Forelimb muscle (tissue), 1 donor: ENCODE data around the gene RAB11A. TPM values are rescaled to one million over a fixed set of nuclear protein-coding genes. Genes with fewer than 3 reads are reported as not detected.

Experiments used
- DNase-seq: peaks from one replicate; pipeline ENCODE4 v3.0.0-alpha.2; 2013; ENCODE audit warnings: low read depth
- polyA plus RNA-seq: library from polyadenylated mRNA; unstranded; fragments of 120-200 nt; gene quantifications from one replicate; pipeline ENCODE4 v1.2.1, GENCODE V29; 2013; ENCODE audit not compliant: insufficient read length

The RAB11A gene
- polyA plus RNA-seq, 1 donor, result 149 TPM

DNA sequence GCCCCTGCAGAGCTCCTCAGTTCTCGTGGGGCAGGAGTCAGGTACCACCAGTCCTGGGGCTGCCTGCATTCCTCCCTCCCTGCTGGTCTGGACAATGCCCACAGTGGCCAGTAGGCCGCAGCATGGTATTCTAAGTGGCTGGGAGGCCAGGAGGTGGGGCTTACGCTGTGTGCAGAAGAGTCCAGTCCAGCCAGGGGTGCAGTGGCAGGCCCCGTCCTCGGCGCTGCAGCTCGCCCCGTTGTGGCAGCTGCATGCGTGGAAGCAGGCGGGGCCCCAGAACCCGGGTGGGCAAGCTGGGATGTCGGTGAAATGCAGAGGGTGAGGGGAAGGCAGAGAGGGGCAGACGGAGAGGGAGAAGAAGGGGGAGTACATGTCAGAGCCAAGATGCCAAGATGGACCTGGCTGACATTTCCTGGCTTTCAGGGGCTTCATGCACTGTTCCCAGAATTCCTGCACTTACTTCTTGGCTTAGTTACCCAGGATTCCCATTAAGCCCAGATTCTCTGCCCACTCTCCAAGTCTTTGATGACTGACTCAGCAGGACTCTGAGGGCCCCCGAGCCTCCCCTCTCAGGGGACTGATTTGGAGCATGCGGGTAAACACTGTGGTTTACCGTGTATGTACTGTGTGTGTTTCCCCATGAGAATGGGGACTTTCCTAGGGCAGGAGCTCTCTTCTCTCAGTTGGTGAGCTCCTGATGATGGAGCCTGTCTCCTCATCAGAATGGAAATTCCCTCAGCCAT lies 47.5 kb downstream of the RAB11A start:
- DNase-seq, result no peak

DNA sequence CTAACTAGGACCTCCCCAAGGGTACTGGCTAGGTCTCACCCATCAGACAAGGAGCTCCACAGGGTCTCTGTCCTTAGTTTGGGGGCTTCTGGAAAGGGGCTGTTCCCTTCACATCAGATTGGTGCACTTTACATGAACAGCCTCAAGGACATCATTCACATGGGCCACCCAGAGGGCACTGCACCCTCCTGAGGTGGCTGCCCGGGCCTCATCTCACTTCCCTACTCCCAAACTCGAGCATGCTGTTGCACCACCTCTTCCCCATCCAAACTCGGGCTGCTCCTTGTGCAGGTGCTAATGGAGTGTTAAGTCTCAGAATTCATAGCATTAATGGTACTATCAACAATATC lies 48.1 kb downstream of the RAB11A start:
- DNase-seq, result no peak

DNA sequence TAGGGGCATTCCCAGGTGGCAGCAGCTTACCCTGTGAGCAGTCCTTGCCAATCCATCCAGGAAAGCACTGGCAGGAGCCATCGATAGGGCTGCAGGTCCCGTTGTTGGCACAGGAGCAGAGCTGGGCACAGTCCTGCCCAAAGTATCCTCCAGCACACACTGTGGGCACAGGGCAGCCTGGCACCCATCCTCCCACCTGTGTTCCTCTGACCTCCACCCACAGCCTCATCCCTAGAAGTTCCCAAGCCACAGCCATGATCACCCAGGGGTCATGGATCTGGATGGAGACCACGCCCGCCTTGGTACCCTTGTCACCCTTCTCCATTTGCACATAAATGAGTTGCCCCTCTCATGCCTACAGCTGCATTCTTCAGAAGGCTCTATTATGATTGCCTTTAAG lies 48.6 kb downstream of the RAB11A start:
- DNase-seq, result no peak

DNA sequence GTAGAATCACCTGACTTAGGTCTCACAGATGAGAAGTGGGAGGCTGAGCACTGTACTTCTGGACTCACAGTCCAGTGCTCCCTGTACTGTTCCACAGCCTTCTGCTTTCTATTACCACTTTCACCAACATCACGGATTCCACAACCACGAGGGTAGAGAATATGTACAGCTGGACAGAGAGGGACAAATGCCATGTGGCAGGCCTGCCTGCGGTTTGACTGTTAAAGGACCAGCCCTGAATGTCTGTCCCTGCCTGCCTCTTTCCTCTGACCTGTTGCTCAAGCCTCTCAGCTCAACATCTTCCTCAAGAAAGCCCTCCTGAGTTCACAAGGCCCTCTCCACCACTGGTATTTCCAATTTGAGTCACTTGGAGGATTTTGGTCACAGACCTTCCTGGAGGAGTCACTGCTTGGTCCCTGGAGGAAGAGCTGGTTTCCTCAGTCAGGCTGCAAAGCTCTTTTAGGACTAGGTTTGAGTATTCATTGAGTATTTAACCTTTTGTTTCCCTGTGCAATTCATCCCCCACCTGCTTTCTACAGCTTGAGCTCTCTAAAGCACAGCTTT lies 49.1 kb downstream of the RAB11A start:
- DNase-seq, result no peak

DNA sequence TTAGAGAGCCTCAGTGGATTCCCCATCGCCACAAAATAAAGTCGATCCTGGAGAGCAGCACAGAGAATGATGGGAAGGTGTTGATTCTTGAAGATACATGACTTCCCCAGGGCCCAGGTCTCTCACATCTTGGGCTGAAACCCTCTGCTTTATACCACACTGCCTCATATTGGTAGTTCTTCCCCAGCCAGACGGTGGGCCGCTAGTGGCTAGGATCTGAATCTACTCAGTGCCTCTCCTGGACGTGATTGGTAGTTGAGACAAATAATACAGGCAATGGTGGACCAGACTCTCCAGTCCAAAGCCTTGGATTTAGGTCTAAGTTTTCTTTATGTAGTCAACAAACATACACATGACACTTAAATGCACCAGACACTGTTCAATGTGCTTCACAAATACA lies 49.7 kb downstream of the RAB11A start:
- DNase-seq, result no peak

DNA sequence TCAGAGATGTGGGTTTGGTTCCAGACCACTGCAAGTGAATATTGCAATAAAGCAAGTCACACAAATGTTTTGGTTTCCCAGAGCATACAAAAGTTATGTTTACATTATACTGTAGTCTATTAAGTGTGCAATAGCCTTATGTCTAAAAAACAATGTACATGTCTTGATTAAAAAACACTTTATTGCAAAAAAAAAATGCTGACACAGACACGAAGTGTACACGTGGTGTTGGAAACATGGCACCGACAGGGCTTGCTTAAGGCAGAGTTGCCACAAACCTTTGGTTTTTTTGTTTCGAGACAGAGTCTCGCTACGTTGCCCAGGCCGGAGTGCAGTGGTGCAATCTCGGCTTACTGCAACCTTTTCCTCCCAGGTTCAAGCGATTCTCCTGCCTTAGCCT lies 50.1 kb downstream of the RAB11A start:
- DNase-seq, result no peak

DNA sequence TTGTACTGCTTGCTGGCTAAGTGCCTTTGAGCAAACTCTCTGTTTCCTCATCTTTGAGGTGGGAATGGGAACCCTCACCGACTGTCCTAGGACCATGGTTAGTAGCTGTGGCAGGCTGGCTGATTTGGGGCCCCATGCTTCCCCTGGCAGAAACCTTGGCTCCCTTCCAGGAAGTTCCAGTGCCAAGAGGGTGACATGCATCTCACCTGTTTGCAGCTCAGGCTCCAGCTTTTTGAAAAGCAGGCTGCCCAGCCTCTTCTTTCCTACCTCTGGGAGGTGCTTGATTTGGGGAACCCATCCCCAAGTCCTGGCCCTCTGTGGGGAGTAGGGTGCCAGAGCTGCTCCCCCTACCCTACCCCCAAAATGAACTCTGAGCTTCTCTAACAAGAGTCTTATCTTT lies 50.8 kb downstream of the RAB11A start:
- no peak for DNase-seq

DNA sequence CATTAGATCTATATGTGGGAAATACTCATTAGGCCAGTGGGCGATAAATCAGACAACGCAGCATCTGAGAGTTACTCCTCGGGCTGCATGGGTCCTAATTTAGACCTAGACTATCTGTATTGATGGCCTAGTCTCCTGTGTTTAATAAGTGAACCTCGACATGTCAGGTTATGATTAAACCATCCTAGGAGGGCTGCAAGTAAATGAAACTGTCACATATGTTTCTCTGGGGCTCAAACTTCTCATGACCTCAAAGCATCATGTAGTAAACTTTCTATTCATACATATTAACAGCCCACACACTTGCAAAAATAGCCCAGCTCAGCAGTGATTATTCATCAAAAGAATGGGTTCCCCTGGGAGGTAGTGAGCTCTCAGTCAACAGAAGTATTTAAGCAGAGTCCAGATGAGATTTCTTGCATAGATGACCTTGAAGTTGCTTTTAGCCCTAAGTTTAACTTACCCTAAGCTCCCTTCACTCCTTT lies 51.6 kb downstream of the RAB11A start:
- no peak for DNase-seq

DNA sequence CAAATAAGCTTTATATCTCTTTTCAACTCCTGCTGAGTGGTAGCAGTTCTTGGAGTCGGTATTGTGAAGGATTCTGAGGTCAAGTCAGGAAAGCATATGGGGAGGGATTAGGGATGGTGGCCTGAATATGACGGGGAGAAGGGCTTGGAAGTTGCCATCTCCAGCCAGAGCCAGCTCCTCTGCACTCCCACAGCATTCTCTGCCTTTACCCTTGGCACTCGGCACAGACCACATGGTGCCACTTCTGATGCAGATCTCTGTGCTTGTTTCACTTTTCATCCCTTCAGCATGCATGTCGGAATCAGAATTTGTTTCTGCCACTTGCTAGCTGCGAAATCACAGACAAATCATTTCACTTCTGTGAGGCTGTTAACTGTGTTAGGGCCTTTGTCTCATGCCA lies 52.5 kb downstream of the RAB11A start:
- DNase-seq, result no peak

DNA sequence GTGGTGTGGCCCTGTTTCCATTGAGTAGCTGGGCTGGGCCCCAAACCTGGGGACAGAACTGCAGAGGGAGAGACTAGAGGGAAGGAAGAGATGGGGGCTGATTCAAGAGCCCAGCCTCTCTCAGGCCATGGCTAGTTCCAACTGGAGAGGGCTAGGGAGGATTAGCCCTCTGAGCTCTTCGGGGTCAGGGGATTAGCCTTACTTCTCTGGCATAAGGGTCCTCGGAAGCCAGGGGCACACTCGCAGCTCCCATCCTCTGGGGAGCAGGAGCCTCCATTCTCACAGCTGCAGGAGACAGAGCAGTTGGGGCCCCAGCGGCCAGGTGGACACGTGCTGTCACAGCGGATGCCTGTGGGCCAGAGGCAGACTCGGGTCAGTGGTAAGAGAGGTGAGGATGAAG lies 53.3 kb downstream of the RAB11A start:
- no peak for DNase-seq

DNA sequence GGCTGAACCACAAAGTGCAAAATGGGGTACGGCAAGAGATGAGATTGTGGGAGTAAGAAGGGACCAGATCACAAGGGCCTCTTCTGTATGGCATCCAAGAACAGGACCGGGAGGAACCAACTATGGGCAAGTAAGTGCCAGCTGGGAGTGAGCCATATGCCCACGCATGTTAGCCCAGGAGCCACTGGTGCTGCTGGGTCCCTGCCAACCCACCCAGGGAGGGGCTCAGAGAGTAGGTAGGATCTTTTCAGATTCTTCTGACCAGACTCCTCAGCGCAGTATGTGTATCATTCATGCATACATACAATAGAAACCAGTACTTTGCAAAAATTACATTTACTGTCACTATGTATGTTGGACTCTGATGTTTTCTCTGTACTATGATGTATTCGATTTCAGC lies 54.0 kb downstream of the RAB11A start:
- no peak for DNase-seq

DNA sequence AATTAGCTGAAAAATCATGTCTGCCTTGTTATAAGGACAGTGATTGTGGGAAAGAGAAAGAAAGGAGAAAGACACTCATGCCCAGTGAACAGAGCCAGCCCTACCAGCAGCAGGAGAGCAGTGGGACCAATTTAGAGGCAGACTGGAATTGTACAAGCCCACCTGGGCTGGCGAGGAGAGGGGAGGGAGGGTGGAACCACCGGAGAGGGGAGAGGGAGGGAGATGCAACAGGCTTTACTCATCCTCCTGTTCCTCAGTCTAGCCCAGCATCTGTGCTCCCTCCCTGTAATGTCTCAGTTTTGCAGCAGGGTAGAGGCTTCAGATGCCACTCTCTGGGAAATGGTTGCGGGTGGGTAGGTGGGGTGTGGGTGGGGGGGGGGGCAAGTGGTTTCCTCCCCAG lies 54.7 kb downstream of the RAB11A start:
- no peak for DNase-seq

DNA sequence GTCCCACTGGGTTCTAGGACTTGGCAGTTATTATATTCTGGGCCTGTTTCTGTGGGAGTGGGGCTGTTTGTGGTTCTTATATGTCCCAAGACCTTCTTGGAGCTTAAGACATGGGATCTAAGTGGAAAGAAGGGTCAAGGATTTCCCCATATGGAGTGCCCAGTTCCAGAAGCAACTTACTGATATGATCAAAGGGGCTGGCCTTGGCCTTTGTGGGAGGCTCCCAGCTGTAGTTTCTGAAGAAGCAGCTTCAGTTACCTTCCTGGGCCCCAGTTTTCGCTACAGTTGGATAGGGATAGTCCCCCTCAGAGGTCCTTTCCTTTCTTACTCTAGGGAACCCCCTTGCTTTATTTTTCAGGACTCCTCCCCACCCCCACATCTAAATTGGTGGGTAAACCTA lies 56.0 kb downstream of the RAB11A start:
- DNase-seq, result no peak

DNA sequence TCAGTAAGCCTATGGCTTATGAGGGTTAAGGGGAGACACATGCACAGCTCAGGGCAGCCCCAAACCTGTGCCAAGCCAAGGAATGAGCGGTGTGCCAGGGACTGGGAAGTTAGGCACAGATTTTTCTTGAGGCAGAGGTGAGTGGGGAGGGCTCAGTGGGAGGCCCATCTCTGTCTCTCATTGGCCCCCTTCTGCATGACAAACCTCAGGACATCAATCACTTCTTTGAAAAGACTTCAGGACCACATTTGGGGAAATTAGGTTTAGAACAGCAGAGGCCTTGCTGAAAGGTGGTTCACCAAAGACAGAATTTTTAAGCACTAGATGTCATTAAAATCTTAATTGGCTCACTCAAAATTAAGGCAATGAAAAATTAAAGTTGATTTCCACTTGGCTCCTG lies 57.2 kb downstream of the RAB11A start:
- no peak for DNase-seq

DNA sequence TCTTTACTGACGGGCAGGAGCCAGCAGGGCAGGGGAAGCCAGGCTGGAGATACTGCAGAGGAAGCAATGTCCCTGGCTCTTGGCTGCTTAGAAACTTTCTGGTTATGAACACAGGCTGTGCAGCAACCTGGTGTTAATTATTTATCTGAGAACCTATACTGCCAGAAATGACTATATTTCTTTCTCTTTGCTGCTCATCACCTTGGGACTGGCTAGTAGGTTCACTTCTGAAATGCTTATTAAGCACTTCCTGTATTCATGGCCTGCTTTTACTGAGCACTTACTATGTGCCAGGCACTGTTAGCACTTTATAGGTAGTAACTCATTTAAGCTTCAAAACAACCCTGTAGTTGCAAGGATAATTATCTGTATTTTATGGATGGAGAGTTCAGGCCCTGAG lies 57.6 kb downstream of the RAB11A start:
- DNase-seq, result no peak

DNA sequence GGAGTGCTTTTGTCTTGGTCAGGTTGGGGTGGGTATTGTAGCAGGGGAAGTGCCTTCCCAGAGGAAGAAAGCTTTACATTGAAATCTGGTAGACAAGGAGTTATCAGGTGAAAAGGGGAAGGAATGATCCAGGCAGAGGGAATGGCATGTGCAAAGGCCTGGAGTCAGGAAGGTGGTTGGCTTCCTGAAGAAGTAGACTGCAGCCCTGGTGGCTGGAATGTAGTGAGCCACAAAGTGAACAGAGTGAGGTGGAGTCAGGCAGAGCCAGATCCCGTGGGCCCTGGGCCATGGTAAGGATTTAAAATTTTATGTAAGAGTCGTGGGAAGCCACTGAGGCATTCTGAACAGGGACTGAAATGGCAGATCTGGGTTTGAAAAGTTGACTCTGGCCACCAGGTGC lies 58.3 kb downstream of the RAB11A start:
- DNase-seq, result no peak

DNA sequence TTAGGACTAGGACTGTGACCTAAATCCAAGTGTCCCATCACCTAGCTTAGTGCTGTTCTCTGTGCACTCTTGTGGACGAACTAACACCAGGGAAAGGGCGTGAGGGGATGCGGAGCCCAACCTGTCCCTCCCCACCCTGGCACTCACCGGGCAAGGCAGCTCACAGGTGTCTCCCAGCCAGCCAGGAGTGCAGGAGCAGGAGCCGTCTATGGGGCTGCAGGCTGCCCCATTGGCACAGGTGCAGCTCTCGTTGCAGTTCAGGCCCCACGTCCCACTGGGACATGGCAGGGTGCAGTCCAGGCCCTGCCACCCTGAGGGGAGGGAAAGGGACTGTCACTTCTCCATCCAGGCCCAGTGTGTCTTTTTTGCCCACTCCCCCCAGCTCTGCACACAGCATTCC lies 60.3 kb downstream of the RAB11A start:
- no peak for DNase-seq

DNA sequence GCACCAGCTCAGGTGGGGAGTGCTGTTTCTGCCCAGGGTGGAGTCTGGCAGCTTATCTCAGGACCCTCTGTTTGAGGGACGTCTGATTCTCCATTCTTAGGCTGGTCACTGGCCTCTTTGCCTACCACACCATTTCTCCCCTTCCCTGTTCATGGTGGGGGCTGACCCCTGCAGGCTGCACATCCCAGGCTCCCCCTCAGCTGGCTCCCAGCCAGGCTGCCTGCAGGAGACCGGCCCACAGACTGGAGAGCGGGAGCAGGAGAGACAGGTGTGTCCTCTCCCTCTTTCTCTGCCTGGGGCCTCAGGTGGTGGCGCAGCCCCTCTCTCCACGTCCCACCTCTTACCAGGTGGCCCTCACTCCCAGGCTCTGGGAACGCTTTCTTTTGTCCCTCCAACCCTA lies 60.8 kb downstream of the RAB11A start:
- no peak for DNase-seq

DNA sequence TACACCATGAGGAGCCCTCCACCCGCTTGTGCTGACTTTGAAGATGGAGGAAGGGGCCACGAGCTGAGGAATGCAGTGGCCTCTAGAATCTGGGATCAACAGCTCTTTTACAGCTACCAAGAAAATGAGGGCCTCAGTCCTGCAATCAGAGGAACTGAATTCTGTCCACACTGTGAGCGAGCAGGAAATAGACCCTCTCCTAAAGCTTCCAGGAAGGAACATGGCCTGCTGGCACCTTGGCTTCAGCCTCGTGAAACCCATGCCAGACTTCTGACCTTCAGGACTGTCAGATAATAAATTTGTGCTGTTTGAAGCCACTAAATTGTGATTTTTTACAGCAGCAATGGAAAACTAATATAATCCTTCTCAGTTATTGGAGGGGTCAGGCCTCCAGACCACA lies 61.9 kb downstream of the RAB11A start:
- no peak for DNase-seq

DNA sequence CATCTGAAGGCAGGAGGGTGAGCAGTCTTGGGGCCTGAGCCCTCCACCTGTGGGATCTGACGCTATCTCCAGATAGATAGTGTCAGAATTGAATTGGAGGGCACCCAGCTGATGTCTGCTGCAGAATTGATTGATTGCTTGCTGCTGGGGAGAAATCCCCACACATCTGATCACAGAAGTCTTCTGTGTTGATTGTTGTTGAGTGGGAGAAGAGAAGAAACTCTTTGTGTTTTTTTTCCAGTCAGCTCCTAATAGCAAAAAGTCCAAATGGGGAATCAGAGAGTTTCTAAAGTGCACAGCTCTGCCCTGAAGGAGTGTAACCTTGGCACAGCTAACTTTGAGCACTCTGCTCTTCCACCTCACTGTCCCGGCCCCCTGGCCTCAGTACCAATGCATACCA lies 66.1 kb downstream of the RAB11A start:
- DNase-seq, result no peak

DNA sequence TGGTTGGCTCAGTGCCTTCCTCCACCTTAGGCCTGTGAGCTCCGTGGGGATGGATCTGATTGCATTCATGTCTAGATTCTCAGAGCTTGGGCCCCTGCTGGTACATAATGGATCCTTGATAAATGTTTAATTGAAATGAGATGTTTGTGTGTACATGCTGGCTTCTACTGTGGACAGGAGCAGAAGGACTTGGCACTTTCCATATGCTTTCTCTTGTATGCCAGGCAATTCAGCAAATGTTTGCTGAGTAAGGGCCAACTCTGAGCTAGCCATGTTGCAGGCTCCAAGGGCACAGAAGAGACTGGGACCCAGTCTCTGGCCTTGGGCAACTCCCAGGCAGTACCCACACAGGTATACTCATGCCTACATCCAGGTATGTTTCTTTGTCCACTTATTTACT lies 67.0 kb downstream of the RAB11A start:
- no peak for DNase-seq

DNA sequence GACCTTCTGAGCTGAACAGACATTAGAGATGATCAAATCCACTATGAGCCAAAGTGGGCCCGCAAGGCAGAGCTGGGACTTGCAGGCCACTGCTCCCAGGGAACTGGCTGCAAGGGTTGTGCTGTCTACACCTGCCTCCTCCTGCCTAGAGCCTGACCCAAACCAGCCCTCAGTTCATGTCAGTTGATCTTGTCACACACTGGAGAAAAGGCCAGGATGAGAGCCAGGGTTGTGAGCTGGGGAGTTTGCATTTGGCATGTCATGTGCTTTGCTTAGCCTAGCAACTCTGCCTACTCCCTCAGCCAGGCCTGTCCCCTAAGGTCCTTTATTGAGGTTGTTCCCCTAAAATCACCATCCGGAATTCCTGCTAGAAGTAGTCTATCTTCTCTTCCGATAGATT lies 67.8 kb downstream of the RAB11A start:
- no peak for DNase-seq

DNA sequence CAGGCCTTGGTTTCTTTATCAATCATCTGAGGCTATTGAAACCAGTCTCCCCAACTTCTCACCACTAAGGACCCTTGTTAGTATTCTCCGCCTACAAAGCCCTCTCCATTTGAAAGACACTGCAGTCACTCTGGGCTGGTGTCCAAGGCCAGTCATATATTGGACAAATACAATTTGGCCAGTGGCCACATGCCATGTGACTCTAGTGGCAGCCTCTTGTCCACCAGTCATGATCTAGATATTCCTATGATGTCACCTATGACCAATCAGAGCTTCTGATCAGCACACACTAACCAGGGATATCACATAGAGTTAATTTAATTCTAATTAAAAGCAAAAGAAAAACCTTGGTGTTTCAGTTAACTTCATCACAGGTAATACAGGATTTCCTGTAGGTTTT lies 68.2 kb downstream of the RAB11A start:
- DNase-seq, result no peak

DNA sequence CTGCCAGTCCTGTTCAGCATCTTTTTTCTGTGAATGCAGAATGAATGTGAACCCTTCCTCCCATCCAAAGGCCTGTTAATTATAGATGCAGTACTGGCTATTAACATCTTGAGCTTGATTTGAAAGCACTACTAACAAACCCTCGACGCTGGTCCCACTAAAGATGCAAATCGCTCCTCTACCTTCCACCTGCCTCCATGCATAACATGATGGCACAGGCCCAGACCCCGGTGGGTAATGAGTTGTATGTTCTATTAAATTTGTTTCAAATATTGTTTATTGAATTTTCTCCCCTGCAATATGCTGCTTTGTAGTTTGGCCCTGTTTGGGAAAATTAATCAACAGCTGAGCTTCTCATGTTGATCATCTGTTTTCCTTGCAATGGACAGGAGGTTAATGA lies 69.3 kb downstream of the RAB11A start:
- DNase-seq, result no peak
